ENCODE measurements around the gene SLC7A8.

DNA sequence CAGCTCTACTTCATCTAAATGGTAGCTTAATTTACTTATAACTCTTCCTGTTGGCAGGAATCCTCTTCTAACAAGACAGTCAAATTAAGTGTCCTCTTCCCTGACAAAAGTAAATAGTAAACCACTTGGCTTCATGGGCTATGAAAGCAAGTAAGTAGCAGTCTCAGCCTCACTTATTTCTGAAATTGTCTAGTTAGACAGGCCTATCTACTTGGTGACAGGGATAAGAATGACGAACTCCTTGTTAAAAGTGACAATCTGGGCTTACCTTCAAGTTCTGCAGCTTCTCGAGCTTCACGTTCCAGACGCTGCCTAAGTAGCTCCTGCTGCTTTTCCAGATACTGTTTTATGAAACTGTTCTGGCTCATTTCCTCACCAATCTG lies 93.2 kb downstream of the SLC7A8 start:
- TF ChIP-seq POLR2A (IDR thresholded peaks at IDR 0.05), result no peak
- no peak for TF ChIP-seq CTCF (IDR thresholded peaks at IDR 0.05)
